ENCODE results near the gene CSNK2A1. TPM values are rescaled to one million over a fixed set of nuclear protein-coding genes. Genes with fewer than 3 reads are reported as not detected.
A peak's percentile ranks its signal among the peaks of the same experiment; 100 is the strongest.

CSNK2A1 gene
- 10 to 100 TPM; 67.5 to 86.3 (median 78.9) TPM for total RNA-seq

DNA sequence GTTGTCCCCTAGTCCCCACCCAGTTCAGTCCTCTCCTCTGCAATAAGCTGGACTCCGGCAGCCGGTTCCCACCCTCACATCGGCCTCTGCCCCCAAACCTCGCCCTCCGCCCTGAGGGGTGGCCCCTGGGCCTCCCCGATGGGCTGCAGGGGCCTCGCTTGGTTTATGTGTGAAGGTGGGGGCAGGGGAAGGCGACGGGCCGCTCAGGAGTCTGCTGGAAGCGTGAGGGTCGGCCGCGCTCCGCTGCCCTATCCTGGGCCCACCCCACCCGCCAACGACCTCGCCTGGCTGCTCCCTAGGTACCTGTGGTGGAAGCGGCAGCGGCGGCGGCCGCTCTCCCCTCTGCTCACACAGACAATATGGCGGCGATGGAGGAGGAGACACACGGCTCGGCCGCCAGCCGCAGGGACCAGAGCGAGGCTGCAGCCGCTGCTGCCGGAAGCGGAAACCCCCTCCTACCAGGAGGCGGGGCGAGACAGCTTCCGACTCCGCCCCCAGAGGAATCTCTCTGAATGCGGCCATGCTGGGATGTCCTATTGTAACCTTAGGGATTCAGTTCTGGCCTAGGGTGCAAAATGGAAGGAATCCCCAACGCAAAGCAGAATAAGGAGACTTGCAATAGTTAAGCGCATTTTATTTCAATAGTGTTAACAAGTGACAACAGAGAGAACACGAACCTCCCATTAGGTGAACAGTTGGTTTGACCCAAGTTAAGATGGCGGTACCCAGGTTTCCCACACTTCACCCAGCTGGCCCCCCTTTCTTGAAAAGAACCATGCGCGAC is at the start of gene CSNK2A1:
CSNK2A1 (minus strand) TSS at position 422 of the 784 bp plus-strand sequence. CDS start 35,239 bp downstream, outside the sequence.
- peak; percentile 61 for DNase-seq
- H3K36me3 ChIP-seq = no peaks in the 10 kb centered on the region
- TF ChIP-seq POLR2A (IDR thresholded peaks at IDR 0.05) (peak in 3 of 4 donors; percentile 34 to 92 (median 56)), CTCF (IDR thresholded peaks at IDR 0.05) (no peak)
- 0% methylated on average over 6 to 12 of the region's 44 CpGs for WGBS, 2 donors
- peak within 1 kb of the TSS; percentile 93 to 96 (median 95) for H3K27ac ChIP-seq
- peaks cover 0 to 15% (median 0%) of the 10 kb centered on the region in 4 donors for H3K27me3 ChIP-seq
- H3K4me3 ChIP-seq = peak within 1 kb of the TSS; percentile 89 to 99 (median 96)
- no peaks in the 10 kb centered on the region for H3K9me3 ChIP-seq
- peaks cover 21 to 51% (median 24%) of the 10 kb centered on the region in 3 donors for H3K4me1 ChIP-seq
- intact Hi-C loops (cut with DNase I) = no loop called here

GRCh38 chr20:592506-592905 is 48.9 kb upstream of the CSNK2A1 start:
- no peak for TF ChIP-seq POLR2A (IDR thresholded peaks at IDR 0.05)
- no peak for TF ChIP-seq CTCF (IDR thresholded peaks at IDR 0.05)
- WGBS, 2 donors = 84 to 88% methylated on average over 7 of the region's 7 CpGs
- H3K36me3 ChIP-seq = no peaks in the 10 kb centered on the region
- peaks cover 0 to 26% (median 0%) of the 10 kb centered on the region in 4 donors for H3K27me3 ChIP-seq
- DNase-seq = no peak
- intact Hi-C loops (cut with DNase I) = no loop called here
- peaks cover 0 to 3% (median 0%) of the 10 kb centered on the region in 3 donors for H3K4me1 ChIP-seq
- no peaks in the 10 kb centered on the region for H3K9me3 ChIP-seq
- no peak overlapping the region for H3K27ac ChIP-seq
- no peak overlapping the region for H3K4me3 ChIP-seq

- H3K4me3 ChIP-seq = no peak overlapping the region
- H3K36me3 ChIP-seq = no peaks in the 10 kb centered on the region
- H3K4me1 ChIP-seq = peaks cover 0 to 3% (median 0%) of the 10 kb centered on the region in 3 donors
- H3K9me3 ChIP-seq = no peaks in the 10 kb centered on the region
- intact Hi-C loops (cut with DNase I) = no loop called here
- no peak overlapping the region for H3K27ac ChIP-seq
- peaks cover 0 to 26% (median 0%) of the 10 kb centered on the region in 4 donors for H3K27me3 ChIP-seq
- DNase-seq = no peak
- 63 to 71% methylated on average over 5 of the region's 5 CpGs for WGBS, 2 donors
- TF ChIP-seq CTCF (IDR thresholded peaks at IDR 0.05) = no peak
- TF ChIP-seq POLR2A (IDR thresholded peaks at IDR 0.05) = no peak
Measured at GRCh38 chr20:591941-592340, 48.4 kb upstream of the CSNK2A1 start.

DNA sequence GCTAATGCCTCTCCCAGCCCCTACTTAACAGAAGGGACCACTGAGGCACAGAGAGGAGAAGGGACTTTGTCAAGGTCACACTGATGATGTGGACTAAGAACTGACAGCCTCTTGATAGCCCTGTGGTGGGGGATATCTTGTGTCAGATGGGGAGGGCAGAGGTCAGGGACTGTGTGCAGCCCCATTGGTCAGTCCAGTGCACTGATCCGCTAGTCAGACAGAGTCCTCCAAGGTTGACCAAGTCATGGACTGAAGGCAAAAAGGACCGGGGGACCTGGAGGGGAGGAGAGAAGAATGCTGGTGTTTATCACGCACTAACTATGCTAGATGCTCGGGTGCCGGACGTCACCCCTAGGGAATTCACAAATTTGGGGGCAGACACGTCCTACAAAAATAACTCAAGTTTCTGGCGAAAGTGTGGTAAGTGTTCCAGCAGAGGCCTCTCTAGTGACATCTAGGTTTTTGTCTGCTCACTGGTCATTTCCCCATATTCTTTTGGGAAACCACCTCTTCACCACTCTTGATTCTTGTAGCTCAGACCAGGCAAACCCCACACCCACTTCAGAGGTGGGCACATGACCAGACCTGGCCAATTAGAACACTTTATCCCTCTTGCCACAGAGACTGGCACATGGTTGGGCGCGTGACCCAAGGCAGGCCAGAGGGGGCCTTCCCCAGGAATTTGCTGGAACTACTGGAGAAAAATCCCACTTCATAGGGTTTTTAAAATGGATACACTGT is 45.5 kb upstream of the CSNK2A1 start:
- H3K27ac ChIP-seq = no peak overlapping the region
- H3K4me1 ChIP-seq = no peaks in the 10 kb centered on the region
- WGBS, 2 donors = 72 to 82% methylated on average over 8 to 9 of the region's 10 CpGs
- no peaks in the 10 kb centered on the region for H3K9me3 ChIP-seq
- H3K27me3 ChIP-seq = peaks cover 0 to 30% (median 0%) of the 10 kb centered on the region in 4 donors
- DNase-seq = no peak
- intact Hi-C loops (cut with DNase I) = no loop called here
- no peak overlapping the region for H3K4me3 ChIP-seq
- no peaks in the 10 kb centered on the region for H3K36me3 ChIP-seq
- TF ChIP-seq POLR2A (IDR thresholded peaks at IDR 0.05) = no peak
- TF ChIP-seq CTCF (IDR thresholded peaks at IDR 0.05) = no peak

DNA sequence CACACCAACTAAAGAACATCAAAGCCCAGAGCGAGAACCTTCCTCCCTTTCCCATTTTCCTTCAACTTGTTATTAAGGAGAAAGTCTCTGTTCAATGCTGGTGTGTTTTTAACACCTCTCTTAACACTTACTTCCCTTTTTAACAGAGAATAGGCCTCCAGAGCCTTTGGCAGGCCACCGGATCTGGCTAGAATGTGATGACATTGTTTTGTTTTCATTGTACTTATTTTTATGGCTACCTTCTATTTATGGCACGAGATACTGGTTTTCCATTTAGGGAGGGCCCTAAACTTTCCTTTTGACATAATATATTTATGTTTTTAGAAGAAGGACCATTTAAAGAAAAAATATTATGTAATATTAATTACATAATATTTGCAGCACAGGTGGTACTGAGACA is 44.9 kb upstream of the CSNK2A1 start:
- TF ChIP-seq CTCF (IDR thresholded peaks at IDR 0.05) (no peak), POLR2A (IDR thresholded peaks at IDR 0.05) (no peak)
- Histone ChIP-seq H3K4me1 (no peaks in the 10 kb centered on the region), H3K27me3 (peaks cover 0 to 24% (median 0%) of the 10 kb centered on the region in 4 donors), H3K36me3 (no peaks in the 10 kb centered on the region), H3K4me3 (no peak overlapping the region), H3K9me3 (no peaks in the 10 kb centered on the region), H3K27ac (no peak overlapping the region)
- DNase-seq = no peak
- 38 to 40% methylated on average over 3 of the region's 3 CpGs for WGBS, 2 donors
- intact Hi-C loops (cut with DNase I) = no loop called here
